Muscle layer of colon (tissue), 2 donors: ENCODE measurements around the gene MT3.
"Not testable (repeated sequence)": the region's sequence is repeated elsewhere in the genome, so short reads cannot be mapped to it uniquely, and the experiment has no call there.

Experiments used
- H3K27ac ChIP-seq: one replicate; pipeline ENCODE4 v1.7.0; 2013; ENCODE audit warnings: low read depth, mild to moderate bottlenecking, low read length, moderate library complexity
- H3K27me3 ChIP-seq, 2 donors: one replicate each; pipeline ENCODE4 v1.7.0; 2013; ENCODE audit warnings: low read length in 2 of 2, mild to moderate bottlenecking in 2 of 2; ENCODE audit not compliant: insufficient read depth in 2 of 2, control insufficient read depth in 1 of 2
- H3K36me3 ChIP-seq: one replicate; pipeline ENCODE4 v1.7.0; 2013; ENCODE audit warnings: mild to moderate bottlenecking, low read length; ENCODE audit not compliant: insufficient read depth
- H3K4me1 ChIP-seq: one replicate; pipeline ENCODE4 v1.7.0; 2013; ENCODE audit warnings: mild to moderate bottlenecking, low read length; ENCODE audit not compliant: insufficient read depth
- H3K4me3 ChIP-seq, 2 donors: one replicate each; pipeline ENCODE4 v1.7.0; 2013; ENCODE audit warnings: low read length in 2 of 2, low read depth in 1 of 2, mild to moderate bottlenecking in 1 of 2, moderate library complexity in 1 of 2
- H3K9ac ChIP-seq: one replicate; pipeline ENCODE4 v1.7.0; 2013; ENCODE audit warnings: low read length
- H3K9me3 ChIP-seq: one replicate; pipeline ENCODE4 v1.7.0; 2013; ENCODE audit warnings: mild to moderate bottlenecking, low read length
- donor health status: abdominal sarcoma.
- donor health status: Adenocarcinoma of cecum.

Gene MT3

GRCh38 chr16:56613706-56614105 lies 24.4 kb downstream of the MT3 start:
- Histone ChIP-seq H3K9me3 (no peaks in the 10 kb centered on the region), H3K27ac (no peak overlapping the region), H3K4me3 (no peak overlapping the region), H3K27me3 (no peaks in the 10 kb centered on the region), H3K36me3 (no peaks in the 10 kb centered on the region), H3K4me1 (peaks cover 28% of the 10 kb centered on the region), H3K9ac (no peak overlapping the region)

DNA sequence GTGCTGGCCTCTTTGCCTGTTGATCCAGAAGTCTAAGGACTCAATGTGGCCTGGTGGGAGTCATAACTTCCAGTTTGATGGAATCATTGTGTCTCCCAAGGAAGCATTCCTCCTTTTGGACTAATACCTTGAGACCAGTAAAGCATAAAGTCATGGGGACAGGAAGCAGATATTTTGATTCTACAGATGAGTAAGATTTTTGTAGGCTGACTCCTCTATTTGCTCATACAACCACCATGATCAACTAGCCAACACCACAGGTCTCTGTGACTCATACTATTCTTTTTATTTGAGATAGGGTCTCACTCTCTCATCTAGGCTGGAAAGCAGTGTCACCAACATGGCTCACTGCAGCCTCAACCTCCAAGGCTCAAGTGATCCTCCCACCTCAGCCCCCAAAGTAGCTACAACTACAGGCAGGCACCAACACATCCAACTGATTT lies 25.2 kb downstream of the MT3 start:
- Histone ChIP-seq H3K27ac (no peak overlapping the region), H3K36me3 (no peaks in the 10 kb centered on the region), H3K9me3 (no peaks in the 10 kb centered on the region), H3K4me1 (peaks cover 25% of the 10 kb centered on the region), H3K4me3 (no peak overlapping the region), H3K9ac (no peak overlapping the region), H3K27me3 (no peaks in the 10 kb centered on the region)

DNA sequence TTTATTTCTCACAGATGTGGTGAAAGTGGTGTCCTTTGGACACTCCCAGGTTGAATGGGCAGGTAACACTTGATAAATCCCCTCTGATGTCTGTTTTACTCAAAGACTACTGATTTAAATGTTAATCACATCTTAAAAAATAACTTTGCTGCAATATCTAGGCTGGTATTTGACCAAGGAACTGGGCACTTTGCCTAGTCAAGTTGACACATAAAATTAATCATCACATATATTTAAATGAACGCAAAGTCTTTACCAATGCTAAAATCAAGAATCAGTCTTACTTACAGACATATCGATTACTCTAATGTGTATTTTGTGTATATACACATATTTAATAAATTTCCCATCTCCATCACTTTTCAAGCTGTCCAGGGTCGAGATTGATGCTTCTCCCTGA lies 26.0 kb downstream of the MT3 start:
- Histone ChIP-seq H3K27ac (no peak overlapping the region), H3K4me3 (no peak overlapping the region), H3K9me3 (no peaks in the 10 kb centered on the region), H3K27me3 (no peaks in the 10 kb centered on the region), H3K36me3 (no peaks in the 10 kb centered on the region), H3K9ac (no peak overlapping the region), H3K4me1 (peaks cover 17% of the 10 kb centered on the region)

GRCh38 chr16:56616608-56617211 lies 27.4 kb downstream of the MT3 start:
- H3K27ac ChIP-seq: no peak overlapping the region
- H3K9me3 ChIP-seq: no peaks in the 10 kb centered on the region
- H3K36me3 ChIP-seq: no peaks in the 10 kb centered on the region
- H3K27me3 ChIP-seq: no peaks in the 10 kb centered on the region
- peak overlapping the region; percentile 49 to 50 for H3K4me3 ChIP-seq
- peaks cover 8% of the 10 kb centered on the region for H3K4me1 ChIP-seq
- H3K9ac ChIP-seq: no peak overlapping the region

DNA sequence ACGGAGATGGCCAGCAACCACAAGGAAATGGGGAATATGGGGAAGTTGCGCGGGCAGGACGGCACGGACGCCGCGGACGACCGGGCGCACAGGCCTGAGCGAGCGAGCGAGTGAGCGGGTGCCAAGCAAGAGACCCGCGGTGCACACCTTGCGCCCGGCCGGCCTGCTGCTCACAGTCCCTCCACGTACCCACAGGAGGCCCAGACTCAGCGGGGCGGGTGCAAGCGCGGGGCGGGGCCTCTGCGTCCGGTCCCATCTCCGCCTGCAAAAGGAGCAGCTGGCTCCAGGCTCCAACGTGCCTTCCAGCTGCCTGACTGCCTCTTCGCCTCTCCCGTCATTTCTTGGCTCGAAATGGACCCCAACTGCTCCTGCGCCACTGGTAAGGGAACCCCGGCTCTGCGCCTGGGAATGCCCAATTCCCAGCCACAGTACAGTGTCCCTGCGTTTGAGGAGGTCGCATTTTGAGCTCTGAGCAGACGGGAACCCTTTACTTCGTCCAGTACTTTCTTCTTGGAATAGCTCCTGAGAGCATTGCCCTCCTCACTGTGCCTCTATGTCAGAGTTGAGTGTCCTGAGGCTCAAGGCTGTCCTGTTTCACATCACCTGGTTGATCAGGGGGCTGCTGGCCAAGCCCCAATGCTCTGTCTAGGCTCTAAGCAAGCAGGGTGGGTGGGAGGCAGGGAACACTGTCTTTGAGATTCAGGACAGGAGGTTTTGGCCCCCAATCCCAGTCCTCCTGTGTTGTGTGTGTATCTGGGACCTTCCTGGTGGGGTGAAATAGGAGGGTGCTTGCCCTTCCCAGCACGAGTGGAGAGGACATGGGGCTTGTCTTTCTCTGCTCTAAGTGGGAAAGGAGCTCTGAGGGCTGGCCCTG lies 28.1 kb downstream of the MT3 start:
- Histone ChIP-seq H3K27me3 (no peaks in the 10 kb centered on the region), H3K9ac (peak overlapping the region; percentile 80), H3K36me3 (no peaks in the 10 kb centered on the region), H3K4me1 (peaks cover 8% of the 10 kb centered on the region), H3K27ac (peak overlapping the region; percentile 23), H3K4me3 (peak overlapping the region; percentile 49 to 50), H3K9me3 (no peaks in the 10 kb centered on the region)

DNA sequence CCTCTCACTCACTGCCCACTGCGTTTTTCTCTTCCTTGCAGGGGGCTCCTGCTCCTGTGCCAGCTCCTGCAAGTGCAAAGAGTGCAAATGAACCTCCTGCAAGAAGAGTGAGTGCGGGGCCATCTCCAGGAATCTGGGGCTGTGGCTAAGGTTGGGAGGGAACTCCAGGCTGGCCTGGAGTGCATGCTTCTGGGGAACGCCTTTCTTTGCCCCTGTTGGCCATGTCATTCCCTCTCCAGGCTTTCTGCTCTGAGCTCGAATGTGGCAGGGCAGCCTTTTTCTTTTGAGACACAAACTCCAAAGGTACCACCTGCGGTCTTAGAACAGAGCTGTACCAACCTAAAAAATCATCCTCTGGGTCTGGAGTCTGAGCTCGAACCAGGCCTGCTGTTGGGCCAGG lies 28.8 kb downstream of the MT3 start:
- no peaks in the 10 kb centered on the region for H3K27me3 ChIP-seq
- no peak overlapping the region for H3K4me3 ChIP-seq
- no peaks in the 10 kb centered on the region for H3K36me3 ChIP-seq
- peak overlapping the region; percentile 80 for H3K9ac ChIP-seq
- H3K4me1 ChIP-seq: peaks cover 8% of the 10 kb centered on the region
- H3K9me3 ChIP-seq: no peaks in the 10 kb centered on the region
- H3K27ac ChIP-seq: no peak overlapping the region

DNA sequence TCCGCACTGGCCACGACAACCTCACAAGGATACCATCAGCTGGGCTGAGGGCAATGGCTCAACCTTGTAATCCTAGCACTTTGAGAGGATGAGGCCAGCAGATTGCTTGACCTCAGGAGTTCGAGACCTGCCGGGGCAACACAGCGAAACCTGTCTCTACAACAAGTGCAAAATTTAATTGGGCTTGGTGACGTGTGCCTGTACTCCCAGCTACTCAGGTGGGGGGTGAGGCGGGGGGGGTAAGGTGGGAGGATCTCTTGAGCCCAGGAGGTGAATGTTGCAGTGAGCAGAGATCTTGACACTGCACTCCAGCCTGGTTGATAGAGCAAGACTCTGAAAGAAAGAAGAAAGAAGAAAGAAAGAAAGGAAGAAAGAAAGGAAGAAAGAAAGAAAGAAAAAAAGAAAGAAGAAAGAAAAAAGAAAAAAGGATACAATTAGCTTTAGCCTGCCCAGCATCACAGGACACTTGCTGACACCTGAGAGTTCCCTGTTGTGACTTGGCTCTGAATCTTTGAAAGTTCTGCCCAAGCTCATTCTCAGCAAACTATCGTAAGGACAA lies 31.1 kb downstream of the MT3 start:
- H3K9me3 ChIP-seq: no peaks in the 10 kb centered on the region
- H3K27ac ChIP-seq: no peak overlapping the region
- H3K27me3 ChIP-seq: no peaks in the 10 kb centered on the region
- H3K4me1 ChIP-seq: peaks cover 8% of the 10 kb centered on the region
- no peaks in the 10 kb centered on the region for H3K36me3 ChIP-seq
- H3K4me3 ChIP-seq: no peak overlapping the region
- H3K9ac ChIP-seq: no peak overlapping the region

DNA sequence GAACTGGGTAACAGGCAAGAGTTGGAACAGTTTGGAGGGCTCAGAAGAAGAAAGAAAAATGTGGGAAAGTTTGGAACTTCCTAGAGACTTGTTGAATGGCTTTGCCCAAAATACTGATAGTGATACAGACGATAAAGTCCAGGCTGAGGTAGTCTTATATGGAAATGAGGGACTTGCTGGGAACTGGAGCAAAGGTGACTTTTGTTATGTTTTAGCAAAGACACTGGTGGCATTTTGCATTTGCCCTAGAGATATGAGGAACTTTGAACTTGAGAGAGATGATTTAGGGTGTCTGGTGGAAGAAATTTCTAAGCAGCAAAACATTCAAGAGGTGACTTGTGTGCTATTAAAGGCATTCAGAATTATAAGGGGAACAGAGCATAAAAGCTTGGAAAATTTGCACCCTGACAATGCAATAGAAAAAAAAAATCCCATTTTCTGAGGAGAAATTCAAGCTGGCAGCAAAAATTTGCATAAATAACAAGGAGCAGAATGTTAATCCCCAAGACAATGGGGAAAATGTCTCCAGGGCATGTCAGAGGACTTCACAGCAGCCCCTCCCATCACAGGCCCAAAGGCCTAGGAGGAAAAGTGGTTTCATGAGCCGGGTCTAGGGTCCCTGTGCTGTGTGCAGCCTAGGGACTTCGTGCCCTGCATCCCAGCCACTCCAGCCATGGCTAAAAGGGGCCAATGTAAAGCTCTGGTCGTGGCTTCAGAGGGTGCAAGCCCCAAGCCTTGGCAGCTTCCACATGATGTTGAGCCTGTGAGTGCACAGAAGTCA lies 32.5 kb downstream of the MT3 start:
- not testable (repeated sequence) for H3K27ac ChIP-seq, H3K4me3 ChIP-seq, H3K27me3 ChIP-seq, H3K9me3 ChIP-seq, H3K36me3 ChIP-seq, H3K9ac ChIP-seq
- peaks cover 13% of the 10 kb centered on the region for H3K4me1 ChIP-seq

- not testable (repeated sequence) for H3K9ac ChIP-seq
Observed at GRCh38 chr16:56623184-56623583, 33.9 kb downstream of the MT3 start.

DNA sequence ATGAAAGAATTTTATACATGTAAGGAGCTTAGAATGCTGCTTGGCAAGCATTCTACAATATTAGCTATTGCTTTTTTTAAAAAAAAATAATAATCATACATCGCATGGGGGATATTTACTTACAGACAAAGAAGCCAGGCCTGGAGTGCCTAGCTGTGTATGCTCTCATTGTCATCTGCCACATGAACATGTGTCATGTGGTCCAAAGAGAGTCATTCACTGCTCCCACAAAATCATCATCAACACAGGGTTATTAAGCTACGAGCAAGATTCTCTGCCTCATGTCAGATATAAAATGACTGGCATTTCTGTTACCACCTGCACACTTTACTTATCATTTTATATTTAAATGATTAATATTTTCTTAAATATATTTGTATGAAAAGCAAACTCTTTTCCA lies 34.3 kb downstream of the MT3 start:
- Histone ChIP-seq H3K27me3 (no peaks in the 10 kb centered on the region), H3K27ac (no peak overlapping the region), H3K4me1 (peaks cover 12% of the 10 kb centered on the region), H3K4me3 (no peak overlapping the region), H3K9me3 (no peaks in the 10 kb centered on the region), H3K9ac (no peak overlapping the region), H3K36me3 (no peaks in the 10 kb centered on the region)

More at GRCh38 chr16:56623184-56623583, 33.9 kb downstream of the MT3 start:
- H3K27ac ChIP-seq, H3K9me3 ChIP-seq, H3K4me3 ChIP-seq, H3K27me3 ChIP-seq, H3K36me3 ChIP-seq: not testable (repeated sequence)
- H3K4me1 ChIP-seq: peaks cover 12% of the 10 kb centered on the region
